SH-SY5Y (cell line): ENCODE data around the gene RAB3IP.

Experiments
- GATA2 ChIP-seq: IDR thresholded peaks from 2 replicates; pipeline ENCODE4 v1.6.1; 2011; ENCODE audit warnings: mild to moderate bottlenecking, low read depth, low read length
- GATA3 ChIP-seq: IDR thresholded peaks from 2 replicates; pipeline ENCODE4 v1.6.1; 2011; ENCODE audit warnings: low read depth, mild to moderate bottlenecking, low read length, moderate library complexity

RAB3IP gene

GRCh38 chr12:69738351-69739286 lies at the start of gene RAB3IP:
RAB3IP (plus strand) TSS chr12:69738860; CDS start chr12:69755409, 16,549 bp downstream.
- TF ChIP-seq GATA2 (no peak), GATA3 (no peak)

DNA sequence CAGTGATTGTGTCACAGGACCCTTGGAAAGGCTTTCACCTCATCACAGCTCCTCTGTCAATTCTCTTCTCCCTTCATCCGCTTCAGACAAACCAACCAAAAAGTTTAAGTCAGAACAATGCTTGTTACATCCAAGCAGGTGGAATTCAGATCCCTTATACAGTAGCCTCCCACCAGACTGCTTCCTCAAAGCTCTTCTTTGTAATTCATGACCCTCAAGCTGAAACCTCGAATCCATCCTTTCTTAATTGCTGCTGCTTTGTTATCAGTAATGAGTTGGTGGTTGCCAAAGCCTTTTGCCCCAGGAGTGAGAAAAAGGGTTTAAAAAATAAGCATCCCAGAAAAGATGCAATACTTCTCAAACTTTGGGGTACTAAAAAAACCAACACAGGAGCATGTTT lies 49.0 kb upstream of the RAB3IP start:
- TF ChIP-seq GATA2 (no peak), GATA3 (no peak)

- TF ChIP-seq GATA2 (no peak), GATA3 (no peak)
These were observed 44.5 kb upstream of the RAB3IP start for GRCh38 chr12:69694123-69694522.

GRCh38 chr12:69698054-69698453 lies 40.6 kb upstream of the RAB3IP start:
- TF ChIP-seq GATA3 (no peak), GATA2 (no peak)

DNA sequence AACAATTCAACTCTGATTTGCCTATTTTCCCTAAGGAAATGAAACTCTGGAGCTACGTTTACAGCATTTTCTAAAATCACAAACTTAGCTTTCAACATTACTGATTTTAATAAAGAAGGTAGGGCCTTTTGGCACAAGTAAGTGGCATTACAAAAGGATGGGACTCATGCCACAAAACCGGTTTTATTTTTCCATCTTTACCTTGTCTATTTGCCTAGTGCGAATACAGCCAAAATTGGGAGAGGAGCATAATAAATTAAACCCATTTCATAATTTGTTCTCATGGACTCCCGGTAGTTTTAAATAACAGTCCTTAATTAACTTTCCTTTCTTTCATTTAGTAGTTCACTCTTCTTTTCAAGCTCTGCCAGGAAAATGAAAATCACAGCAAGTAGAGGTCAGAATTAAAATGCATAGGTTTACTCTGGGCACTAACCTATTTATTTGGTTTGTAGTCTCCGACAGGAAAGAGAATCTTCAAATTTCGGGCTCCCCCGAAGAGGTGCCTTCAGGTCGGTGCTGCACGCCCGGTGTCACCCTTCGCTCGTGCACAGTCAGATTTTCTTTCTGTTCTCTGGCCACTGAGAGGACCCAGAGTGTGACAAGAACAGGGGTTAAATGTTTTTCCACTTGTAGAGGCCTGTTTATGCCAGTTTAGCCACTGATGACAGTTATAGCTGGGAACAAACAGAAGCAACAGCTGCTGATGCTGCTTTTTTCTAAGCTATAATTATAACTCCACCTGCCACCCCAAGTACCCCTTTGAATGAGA lies 39.7 kb upstream of the RAB3IP start, which contains the start of gene BEST3:
Gene BEST3, minus strand, starts transcription at position 535 of the 772 bp plus-strand sequence. CDS start 1,505 bp downstream, outside the sequence.
- TF ChIP-seq GATA3 (no peak), GATA2 (no peak)

DNA sequence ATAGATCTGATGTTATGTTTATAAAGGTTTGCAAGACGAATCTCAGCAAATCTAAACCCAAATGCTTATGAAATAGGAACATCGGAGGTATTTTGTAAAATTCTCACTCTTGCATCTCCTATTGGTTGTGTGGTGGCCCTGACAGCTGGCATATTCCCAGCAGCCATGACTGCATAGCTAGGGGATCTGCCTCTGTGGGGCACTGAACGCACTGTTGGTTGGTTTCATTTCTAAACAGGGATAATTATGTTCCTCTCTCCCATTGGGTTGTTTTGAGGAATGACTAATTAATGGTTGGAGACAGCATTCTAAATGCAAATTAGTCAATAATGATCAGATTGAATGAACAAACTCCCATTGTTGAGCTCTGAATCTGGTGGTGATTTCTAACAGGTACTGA lies 36.8 kb upstream of the RAB3IP start:
- TF ChIP-seq GATA3 (no peak), GATA2 (no peak)

DNA sequence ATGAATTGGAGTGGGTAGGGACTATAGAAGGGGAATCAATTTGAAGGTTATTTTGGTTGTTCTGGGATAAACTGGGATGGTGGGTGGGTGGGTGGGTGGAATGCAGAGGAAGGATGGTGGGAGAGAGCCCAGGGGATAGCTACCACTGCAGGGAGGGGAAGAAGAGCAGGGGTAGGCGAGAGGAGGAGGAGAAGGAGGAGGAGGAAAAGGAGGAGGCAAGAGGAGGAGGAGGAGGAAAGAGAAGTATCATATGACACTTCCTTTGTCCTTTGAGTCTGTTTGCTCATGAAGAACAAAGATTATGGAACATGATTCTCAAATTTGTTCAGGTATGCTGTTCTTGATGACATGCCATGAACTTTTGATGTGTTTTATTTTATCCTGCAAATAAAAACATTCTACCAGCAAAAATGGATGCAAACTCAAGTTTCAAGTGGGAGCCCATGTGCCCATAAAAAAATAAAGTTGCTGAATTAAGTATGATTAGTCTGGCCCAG lies 35.5 kb upstream of the RAB3IP start:
- TF ChIP-seq GATA2 (no peak), GATA3 (no peak)

- no peak for TF ChIP-seq GATA3
- no peak for TF ChIP-seq GATA2
These were observed 34.3 kb upstream of the RAB3IP start for GRCh38 chr12:69704357-69704756.

DNA sequence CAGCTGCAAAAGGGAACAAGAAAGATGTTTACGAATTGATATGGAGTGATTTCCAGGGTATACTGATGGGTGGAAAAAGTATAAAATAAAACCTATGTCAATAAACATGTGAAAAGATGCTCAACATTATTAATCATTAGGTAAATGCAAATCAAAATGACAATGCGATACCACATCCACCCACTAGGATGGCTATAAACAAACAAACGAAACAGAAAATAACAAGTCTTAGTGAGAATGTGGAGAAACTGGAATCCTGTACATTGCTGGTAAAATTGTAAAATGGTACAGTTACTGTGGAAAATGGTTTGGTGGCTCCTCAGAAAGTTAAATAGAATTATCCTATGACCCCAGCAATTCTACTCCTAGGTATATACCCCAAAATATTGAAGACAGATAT lies 30.0 kb upstream of the RAB3IP start:
- TF ChIP-seq GATA2 (no peak), GATA3 (no peak)

DNA sequence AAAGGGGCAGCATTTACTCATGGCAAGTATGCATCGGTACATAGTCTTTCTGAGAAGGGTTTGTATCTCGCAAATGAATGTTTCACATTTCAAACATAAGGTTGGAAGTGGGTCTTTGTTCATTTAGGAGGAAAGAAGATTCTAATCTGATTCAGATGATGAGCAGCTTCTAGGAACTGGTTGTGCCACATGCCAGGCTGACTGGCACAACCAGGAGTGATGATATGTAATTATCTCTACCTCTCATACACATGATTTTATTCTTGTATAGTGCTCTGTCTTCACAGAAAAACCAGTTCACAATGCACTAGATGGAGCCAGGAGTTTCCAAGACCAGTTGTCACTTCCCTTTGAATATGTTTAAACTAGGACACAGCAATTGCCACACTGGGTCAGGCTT lies 25.8 kb upstream of the RAB3IP start:
- TF ChIP-seq GATA3 = no peak
- no peak for TF ChIP-seq GATA2

- TF ChIP-seq GATA2 (no peak), GATA3 (no peak)
These were observed 24.1 kb upstream of the RAB3IP start for GRCh38 chr12:69714542-69714941.

DNA sequence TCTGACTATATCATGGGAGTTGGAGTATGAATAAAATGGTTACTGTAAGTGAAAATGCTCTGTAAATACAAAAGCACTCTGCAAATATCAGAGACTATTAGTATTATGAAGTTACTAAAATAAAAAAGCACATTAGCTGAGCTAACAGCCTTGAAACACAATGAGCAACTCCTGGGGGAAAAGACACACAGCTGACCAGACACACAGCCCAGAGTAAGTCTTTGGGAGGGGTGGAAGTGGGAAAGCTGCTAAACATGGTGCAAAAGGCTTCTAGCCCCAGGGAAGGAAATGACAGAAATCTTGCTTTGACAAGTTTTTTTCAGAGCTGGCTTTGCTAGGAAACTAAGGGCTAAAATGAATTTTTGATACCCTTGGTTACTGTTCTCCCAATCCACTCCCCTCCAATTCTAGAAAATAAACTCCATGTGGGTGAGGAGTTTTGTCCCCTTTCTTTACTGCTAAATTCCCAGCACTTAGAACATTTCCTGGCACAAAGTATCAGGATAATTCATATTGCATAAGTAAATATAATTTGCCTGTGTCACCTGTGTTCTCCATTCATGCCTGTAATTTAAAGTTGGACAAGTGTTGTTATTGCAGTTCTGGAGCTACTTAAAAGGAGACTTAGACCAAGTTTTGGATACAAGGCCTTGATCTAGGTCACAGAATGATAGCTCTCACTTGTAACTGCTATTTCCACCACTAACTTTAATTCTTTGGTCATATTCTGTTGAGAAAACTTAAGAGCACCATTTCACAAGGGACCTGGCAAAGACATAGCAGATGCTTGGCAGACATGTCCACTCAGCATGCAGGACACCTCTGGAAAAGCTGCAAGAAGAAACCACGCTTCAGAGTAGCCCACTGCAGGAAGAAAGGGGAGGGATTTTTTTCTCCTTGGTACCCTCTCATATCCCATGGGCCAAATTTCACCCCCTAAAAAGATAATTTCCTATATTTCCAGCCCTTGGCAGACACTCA lies 19.0 kb upstream of the RAB3IP start:
- TF ChIP-seq GATA3 (no peak), GATA2 (no peak)

- TF ChIP-seq GATA2 (no peak), GATA3 (no peak)
These were observed 17.9 kb upstream of the RAB3IP start for GRCh38 chr12:69720750-69721149.
